Measurements from ENCODE around the gene PRTFDC1. TPM values are rescaled to one million over a fixed set of nuclear protein-coding genes. Genes with fewer than 3 reads are reported as not detected.

Gene PRTFDC1
- total and polyA plus RNA-seq, 2 of the 8 experiments (the other 6 are each of a cell fraction or from before 2014, with no cell fraction given), result 5.9 to 6.6 TPM

GRCh38 chr10:24992512-24993133, 40.2 kb upstream of the PRTFDC1 start:
- Histone ChIP-seq H3K4me3 (ENCODE audit: extremely low read depth in 1 of 4, insufficient read depth in 2 of 4, low read depth in 3 of 4, low read length in 4 of 4) (no peak overlapping the region), H3K23ac (ENCODE audit: insufficient read length) (no peak overlapping the region), H2BK120ac (replicated peaks; ENCODE audit: low read depth, low read length) (no peak overlapping the region), H3K9ac (replicated peaks in 1 of 4; ENCODE audit: extremely low read depth in 1 of 4, low read depth in 3 of 4, low read length in 3 of 4) (no peak overlapping the region), H4K5ac (ENCODE audit: insufficient read length, low read depth, low read length) (no peak overlapping the region), H3K4ac (replicated peaks; ENCODE audit: insufficient read length, low read depth, low read length) (no peak overlapping the region), H3K18ac (ENCODE audit: extremely low read depth, low read length) (no peak overlapping the region), H3K14ac (ENCODE audit: insufficient read length) (no peak overlapping the region), H2BK5ac (ENCODE audit: low read depth, low read length) (no peak overlapping the region), H3K27ac (ENCODE audit: low read depth, low read length) (no peak overlapping the region), H3K4me1 (replicated peaks in 1 of 4; ENCODE audit: control insufficient read depth in 3 of 4, insufficient read depth in 4 of 4, low read length in 3 of 4) (no peaks in the 10 kb centered on the region), H3K79me2 (ENCODE audit: control insufficient read depth in 1 of 2, insufficient read depth in 2 of 2, low read length in 2 of 2) (no peaks in the 10 kb centered on the region), H2AK5ac (ENCODE audit: low read depth, low read length) (no peak overlapping the region), H3K79me1 (ENCODE audit: low read depth, low read length) (no peaks in the 10 kb centered on the region), H3K56ac (replicated peaks; ENCODE audit: insufficient read length, low read depth, low read length) (no peak overlapping the region), H2BK20ac (ENCODE audit: low read length) (no peak overlapping the region), H4K8ac (ENCODE audit: extremely low read depth, insufficient read depth, low read length) (no peak overlapping the region), H4K20me1 (replicated peaks in 1 of 2; ENCODE audit: control insufficient read depth in 1 of 2, insufficient read depth in 2 of 2, low read length in 2 of 2) (no peaks in the 10 kb centered on the region), H2AFZ (ENCODE audit: low read length) (no peak overlapping the region), H2BK12ac (ENCODE audit: low read depth, low read length) (no peak overlapping the region), H3K23me2 (ENCODE audit: low read depth, low read length) (no peaks in the 10 kb centered on the region), H3K9me3 (ENCODE audit: insufficient read depth in 2 of 2, low read depth in 1 of 2, low read length in 1 of 2) (no peaks in the 10 kb centered on the region), H3K36me3 (ENCODE audit: control insufficient read depth in 2 of 4, insufficient read depth in 4 of 4, low read length in 3 of 4) (no peaks in the 10 kb centered on the region), H4K91ac (replicated peaks; ENCODE audit: insufficient read length, low read length) (no peak overlapping the region), H2BK15ac (ENCODE audit: low read length) (no peak overlapping the region), H3K4me2 (ENCODE audit: insufficient read depth in 1 of 2, low read depth in 2 of 2, low read length in 2 of 2) (no peak overlapping the region), H3K27me3 (replicated peaks in 1 of 4; ENCODE audit: control insufficient read depth in 3 of 4, extremely low read depth in 1 of 4, insufficient read depth in 3 of 4, low read length in 3 of 4) (no peaks in the 10 kb centered on the region)
- POLR2A ChIA-PET (ENCODE audit: partially characterized antibody), result no interaction called here
- FAIRE-seq (no peak), DNase-seq (ENCODE audit: low read depth in 1 of 2, low spot score in 2 of 2) (no peak)
- CTCF ChIA-PET (ENCODE audit: partially characterized antibody), result interaction anchor here (0.6 kb wide), 1 partner anchor 212 kb away, joined by 5 read pairs; no protein-coding TSS in a partner anchor
- no peak for TF ChIP-seq GTF2F1 (IDR thresholded peaks at IDR 0.05; ENCODE audit: borderline replicate concordance, low read depth, low read length)
- no peak for TF ChIP-seq RAD21 (IDR thresholded peaks at IDR 0.05 in 1 of 2, conservative IDR thresholded peaks at IDR 0.05 in 1 of 2; ENCODE audit: low read depth in 2 of 2, low read length in 2 of 2)
- TF ChIP-seq FOSL1 (IDR thresholded peaks at IDR 0.05; ENCODE audit: insufficient read depth, low read depth, low read length), result no peak
- no peak for TF ChIP-seq CREB1 (IDR thresholded peaks at IDR 0.05)
- 90% methylated on average over 3 of the region's 3 CpGs; no CpG with 5 or more reads in 1 of the 2 experiments for WGBS, 2 experiments (ENCODE audit: extremely low coverage in 1 of 2, insufficient coverage in 1 of 2, insufficient read length in 1 of 2, insufficient replicate concordance in 2 of 2, low coverage in 1 of 2, low lambda C conversion rate in 2 of 2, missing lambda C conversion rate in 1 of 2)

Measured in H1 (cell line).